H9 (cell line): ENCODE results near the gene ARHGAP29. TPM values are rescaled to one million over a fixed set of nuclear protein-coding genes. Genes with fewer than 3 reads are reported as not detected.

Experiments used
- DNase-seq: peaks from one replicate; pipeline ENCODE4 v3.0.0-alpha.2; 2017
- H2AFZ ChIP-seq: one replicate; pipeline ENCODE4 v1.6.1; 2013; ENCODE audit warnings: mild to moderate bottlenecking, low read length, control low read depth, moderate library complexity
- H2AK5ac ChIP-seq: 2 replicates; pipeline ENCODE4 v1.6.1; 2013; ENCODE audit warnings: low read length, control low read depth, mixed read lengths; ENCODE audit not compliant: insufficient read length
- H2BK120ac ChIP-seq: one replicate; pipeline ENCODE4 v1.6.1; 2013; ENCODE audit warnings: low read depth, mild to moderate bottlenecking, low read length, control low read depth, inconsistent platforms; ENCODE audit not compliant: poor library complexity, severe bottlenecking
- H2BK12ac ChIP-seq: 2 replicates; pipeline ENCODE4 v1.6.1; 2013; ENCODE audit warnings: low read length, control low read depth, mixed read lengths, low read depth; ENCODE audit not compliant: insufficient read length
- H2BK15ac ChIP-seq: 2 replicates; pipeline ENCODE4 v1.6.1; 2013; ENCODE audit warnings: low read depth, low read length, control low read depth
- H2BK20ac ChIP-seq: one replicate; pipeline ENCODE4 v1.6.1; 2013; ENCODE audit warnings: low read depth, mild to moderate bottlenecking, low read length, control low read depth, inconsistent platforms; ENCODE audit not compliant: poor library complexity, severe bottlenecking
- H2BK5ac ChIP-seq: 2 replicates; pipeline ENCODE4 v1.6.1; 2013; ENCODE audit warnings: low read length, control low read depth, mixed read lengths; ENCODE audit not compliant: insufficient read length
- H3K14ac ChIP-seq: 2 replicates; pipeline ENCODE4 v1.6.1; 2013; ENCODE audit warnings: low read length, control low read depth; ENCODE audit not compliant: insufficient read depth
- H3K18ac ChIP-seq: 2 replicates; pipeline ENCODE4 v1.6.1; 2013; ENCODE audit warnings: low read depth, mild to moderate bottlenecking, mixed read lengths, low read length, control low read depth; ENCODE audit not compliant: insufficient read length
- H3K23ac ChIP-seq: 2 replicates; pipeline ENCODE4 v1.6.1; 2013; ENCODE audit warnings: low read length, control low read depth, mixed read lengths, low read depth; ENCODE audit not compliant: insufficient read length
- H3K23me2 ChIP-seq: 2 replicates; pipeline ENCODE4 v1.6.1; 2013; ENCODE audit warnings: low read depth, mild to moderate bottlenecking, mixed read lengths, low read length, control low read depth; ENCODE audit not compliant: insufficient read length, poor library complexity, severe bottlenecking
- H3K27ac ChIP-seq: 2 replicates; pipeline ENCODE4 v1.5.1; 2013; ENCODE audit warnings: low read length, control low read depth, mixed read lengths, low read depth; ENCODE audit not compliant: insufficient read length
- H3K27me3 ChIP-seq: 2 replicates; pipeline ENCODE4 v1.6.1; 2013; ENCODE audit warnings: low read length, control low read depth, inconsistent platforms; ENCODE audit not compliant: insufficient read depth
- H3K4ac ChIP-seq: 2 replicates; pipeline ENCODE4 v1.6.1; 2013; ENCODE audit warnings: low read depth, mild to moderate bottlenecking, control low read depth, inconsistent platforms, low read length, moderate library complexity
- H3K4me1 ChIP-seq: 2 replicates; pipeline ENCODE4 v1.6.1; 2013; ENCODE audit warnings: low read length, control low read depth, inconsistent platforms; ENCODE audit not compliant: insufficient read depth
- H3K4me2 ChIP-seq: 2 replicates; pipeline ENCODE4 v1.6.1; 2013; ENCODE audit warnings: low read length, control low read depth, mixed read lengths; ENCODE audit not compliant: insufficient read length, insufficient read depth
- H3K56ac ChIP-seq: 2 replicates; pipeline ENCODE4 v1.6.1; 2013; ENCODE audit warnings: low read depth, mild to moderate bottlenecking, mixed read lengths, low read length, control low read depth; ENCODE audit not compliant: insufficient read length
- H3K79me1 ChIP-seq: 2 replicates; pipeline ENCODE4 v1.6.1; 2013; ENCODE audit warnings: low read depth, mild to moderate bottlenecking, moderate library complexity, low read length, control low read depth, inconsistent platforms; ENCODE audit not compliant: insufficient read depth, poor library complexity, severe bottlenecking
- H3K79me2 ChIP-seq: 2 replicates; pipeline ENCODE4 v1.6.1; 2013; ENCODE audit warnings: low read length, control low read depth, inconsistent platforms; ENCODE audit not compliant: insufficient read depth
- H3K9ac ChIP-seq: 2 replicates; pipeline ENCODE4 v1.6.1; 2013; ENCODE audit warnings: low read length, control low read depth, mixed read lengths; ENCODE audit not compliant: insufficient read length; ENCODE audit errors: extremely low read depth
- H3K9me3 ChIP-seq: one replicate; pipeline ENCODE4 v1.6.1; 2013; ENCODE audit warnings: low read depth, low read length, inconsistent platforms; ENCODE audit not compliant: control insufficient read depth
- H3T11ph ChIP-seq: one replicate; pipeline ENCODE4 v1.6.1; 2013; ENCODE audit warnings: mild to moderate bottlenecking, low read length, control low read depth, inconsistent platforms
- H4K20me1 ChIP-seq: one replicate; pipeline ENCODE4 v1.6.1; 2013; ENCODE audit not compliant: control insufficient read depth, insufficient read length, insufficient read depth
- H4K5ac ChIP-seq: 2 replicates; pipeline ENCODE4 v1.6.1; 2013; ENCODE audit warnings: low read depth, mild to moderate bottlenecking, mixed read lengths, low read length, control low read depth; ENCODE audit not compliant: insufficient read length
- H4K8ac ChIP-seq: replicated peaks from 2 replicates; pipeline ENCODE4 v1.6.1; 2013; ENCODE audit warnings: low read length, control low read depth, mixed read lengths, low read depth; ENCODE audit not compliant: insufficient read length
- H4K91ac ChIP-seq: 2 replicates; pipeline ENCODE4 v1.6.1; 2013; ENCODE audit warnings: low read depth, mild to moderate bottlenecking, moderate library complexity, mixed read lengths, low read length, control low read depth; ENCODE audit not compliant: insufficient read length
- H3K27ac Mint-ChIP-seq, 3 experiments: 2 replicates in 2 of 3; 3 replicates in 1 of 3; pipeline ENCODE4 v1.8.0; 2020 to 2021; ENCODE audit warnings: mixed read lengths in 3 of 3, mild to moderate bottlenecking in 1 of 3, moderate library complexity in 1 of 3
- H3K27me3 Mint-ChIP-seq: 2 replicates; pipeline ENCODE4 v1.8.0; 2021; ENCODE audit warnings: low read depth, mild to moderate bottlenecking, moderate library complexity, mixed read lengths
- H3K36me3 Mint-ChIP-seq, 3 experiments: 2 replicates in 2 of 3; 3 replicates in 1 of 3; pipeline ENCODE4 v1.8.0; 2020 to 2021; ENCODE audit warnings: low read depth in 3 of 3, mixed read lengths in 3 of 3; ENCODE audit not compliant: insufficient read depth in 1 of 3
- H3K4me1 Mint-ChIP-seq, 2 experiments: 2 replicates each; pipeline ENCODE4 v1.8.0; 2020; ENCODE audit warnings: mixed read lengths in 2 of 2
- H3K4me3 Mint-ChIP-seq, 2 experiments: 2 replicates in 1 of 2; 3 replicates in 1 of 2; pipeline ENCODE4 v1.8.0; 2020 to 2021; ENCODE audit warnings: mild to moderate bottlenecking in 2 of 2, mixed read lengths in 2 of 2, moderate library complexity in 1 of 2
- H3K9me3 Mint-ChIP-seq, 2 experiments: 2 replicates in 1 of 2; 3 replicates in 1 of 2; pipeline ENCODE4 v1.8.0; 2020; ENCODE audit warnings: mild to moderate bottlenecking in 2 of 2, mixed read lengths in 2 of 2, moderate library complexity in 1 of 2
- WGBS: extraction: QIAGEN DNeasy Blood & Tissue Kit; methylation state at CpG from one replicate; pipeline ENCODE4 v1.1.7; 2013; ENCODE audit warnings: missing lambda C conversion rate, low lambda C conversion rate, mixed read lengths; ENCODE audit not compliant: insufficient read length; ENCODE audit errors: extremely low coverage; 5-methylcytosine and 5-hydroxymethylcytosine counted together
- total RNA-seq: library from RNA; stranded (reverse); gene quantifications from 2 replicates; pipeline ENCODE4 v1.2.1, GENCODE V29; 2021
- TF ChIP-seq, protein P1 (sequence below): fragments of 200-600 bp; sonication (generic); conservative IDR thresholded peaks from 3 replicates; pipeline ENCODE4 v1.8.0; 2021; ENCODE audit warnings: antibody characterized with exemption, mild to moderate bottlenecking

ARHGAP29 gene
- total RNA-seq, 1 experiment from 2014 or later: 1.3 TPM

DNA sequence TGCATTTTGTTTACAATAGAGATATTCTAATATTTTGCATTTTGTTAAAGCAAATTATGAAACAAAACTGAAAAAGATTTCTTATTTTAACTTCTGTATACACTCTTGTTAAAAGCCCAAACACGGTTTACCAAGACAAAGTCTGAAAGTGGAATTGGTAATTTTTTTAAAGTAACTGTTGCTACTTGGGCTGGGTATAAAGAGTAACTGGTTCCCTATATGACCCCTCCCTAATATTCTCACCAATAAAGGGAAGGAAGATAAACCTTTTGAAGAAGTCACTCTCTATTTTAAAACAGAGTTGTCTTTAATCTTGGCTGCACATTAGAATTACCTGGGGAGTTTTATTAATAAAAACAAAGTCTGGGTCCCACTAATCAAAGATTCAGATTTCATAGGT is 27.4 kb downstream of the ARHGAP29 start:
- no peak overlapping the region for H3K27ac Mint-ChIP-seq
- Histone ChIP-seq H2BK20ac (no peak overlapping the region), H3K14ac (no peak overlapping the region), H3K23me2 (no peaks in the 10 kb centered on the region), H3K4me2 (no peak overlapping the region), H4K8ac (no peak overlapping the region), H3K56ac (no peak overlapping the region), H3K79me2 (no peaks in the 10 kb centered on the region), H4K5ac (no peak overlapping the region), H2BK120ac (no peak overlapping the region), H2AK5ac (no peak overlapping the region), H2AFZ (no peak overlapping the region), H2BK5ac (no peak overlapping the region), H3K4me1 (no peaks in the 10 kb centered on the region), H3K27me3 (no peaks in the 10 kb centered on the region), H3K18ac (no peak overlapping the region), H3K27ac (no peak overlapping the region), H2BK15ac (no peak overlapping the region), H3K79me1 (no peaks in the 10 kb centered on the region), H3K4ac (no peak overlapping the region), H3K9ac (no peak overlapping the region), H4K91ac (no peak overlapping the region), H3K23ac (no peak overlapping the region), H3T11ph (no peak overlapping the region), H2BK12ac (no peak overlapping the region), H4K20me1 (no peaks in the 10 kb centered on the region), H3K9me3 (no peaks in the 10 kb centered on the region)
- H3K4me1 Mint-ChIP-seq: no peaks in the 10 kb centered on the region
- no peak overlapping the region for H3K4me3 Mint-ChIP-seq
- TF ChIP-seq, protein P1, sequence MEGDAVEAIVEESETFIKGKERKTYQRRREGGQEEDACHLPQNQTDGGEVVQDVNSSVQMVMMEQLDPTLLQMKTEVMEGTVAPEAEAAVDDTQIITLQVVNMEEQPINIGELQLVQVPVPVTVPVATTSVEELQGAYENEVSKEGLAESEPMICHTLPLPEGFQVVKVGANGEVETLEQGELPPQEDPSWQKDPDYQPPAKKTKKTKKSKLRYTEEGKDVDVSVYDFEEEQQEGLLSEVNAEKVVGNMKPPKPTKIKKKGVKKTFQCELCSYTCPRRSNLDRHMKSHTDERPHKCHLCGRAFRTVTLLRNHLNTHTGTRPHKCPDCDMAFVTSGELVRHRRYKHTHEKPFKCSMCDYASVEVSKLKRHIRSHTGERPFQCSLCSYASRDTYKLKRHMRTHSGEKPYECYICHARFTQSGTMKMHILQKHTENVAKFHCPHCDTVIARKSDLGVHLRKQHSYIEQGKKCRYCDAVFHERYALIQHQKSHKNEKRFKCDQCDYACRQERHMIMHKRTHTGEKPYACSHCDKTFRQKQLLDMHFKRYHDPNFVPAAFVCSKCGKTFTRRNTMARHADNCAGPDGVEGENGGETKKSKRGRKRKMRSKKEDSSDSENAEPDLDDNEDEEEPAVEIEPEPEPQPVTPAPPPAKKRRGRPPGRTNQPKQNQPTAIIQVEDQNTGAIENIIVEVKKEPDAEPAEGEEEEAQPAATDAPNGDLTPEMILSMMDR: no peak
- no peaks in the 10 kb centered on the region for H3K9me3 Mint-ChIP-seq
- no CpG with 5 or more reads among the region's 1 CpG for WGBS
- no peaks in the 10 kb centered on the region for H3K36me3 Mint-ChIP-seq
- H3K27me3 Mint-ChIP-seq: no peaks in the 10 kb centered on the region; the same call in 1 of the 2 replicates
- no peak for DNase-seq
